T-helper 2 cell treated with Interferon-gamma antibody and Interleukin-4, amounts not matched to agents 5 μg/mL and 100 μg/mL, for 36 hours (primary cell): Measurements from ENCODE around the gene PCED1A.

Experiments used
- DNase-seq: peaks from one replicate; pipeline ENCODE4 v3.0.0; 2021; ENCODE audit warnings: low spot score
- H3K27ac Mint-ChIP-seq: one replicate; pipeline ENCODE4 v1.8.0; 2021; ENCODE audit warnings: mild to moderate bottlenecking, mixed read lengths
- H3K27me3 Mint-ChIP-seq: one replicate; pipeline ENCODE4 v1.8.0; 2021; ENCODE audit warnings: low read depth, mixed read lengths
- H3K36me3 Mint-ChIP-seq: one replicate; pipeline ENCODE4 v1.8.0; 2021; ENCODE audit warnings: low read depth, mixed read lengths
- H3K4me1 Mint-ChIP-seq: one replicate; pipeline ENCODE4 v1.8.0; 2021; ENCODE audit warnings: low read depth, mixed read lengths
- H3K4me3 Mint-ChIP-seq: one replicate; pipeline ENCODE4 v1.8.0; 2022; ENCODE audit warnings: mild to moderate bottlenecking, moderate library complexity, mixed read lengths
- H3K9me3 Mint-ChIP-seq: one replicate; pipeline ENCODE4 v1.8.0; 2021; ENCODE audit warnings: mixed read lengths

The PCED1A gene

DNA sequence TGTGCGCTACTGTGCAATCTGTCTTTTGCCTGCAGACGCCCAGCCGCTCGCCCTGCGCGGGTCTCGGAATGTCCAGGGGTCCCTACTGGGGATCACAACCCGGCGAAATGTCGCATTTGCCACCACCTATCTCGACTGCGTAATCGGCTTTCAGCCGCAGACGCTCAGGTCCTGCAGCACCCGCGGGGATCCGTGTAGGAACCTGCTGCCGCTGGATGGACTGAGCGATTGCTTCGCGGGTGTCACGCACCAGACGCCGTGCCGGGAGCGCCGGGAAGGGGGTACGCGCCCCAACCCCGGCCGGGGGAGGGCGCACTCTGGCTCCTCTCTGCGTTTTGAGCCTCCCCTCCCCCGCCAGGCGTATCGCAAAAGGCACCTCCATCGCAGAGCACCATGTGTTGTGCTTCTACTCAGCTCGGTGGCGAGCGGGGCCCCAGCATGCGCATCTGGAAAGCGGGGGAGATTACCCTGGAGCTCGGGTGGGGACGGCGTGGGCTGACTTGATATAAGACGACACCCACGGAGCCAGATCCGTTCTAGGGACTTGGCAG, 32.1 kb upstream of the PCED1A start:
- Mint-ChIP-seq H3K4me1 (peaks cover 49% of the 10 kb centered on the region), H3K9me3 (no peaks in the 10 kb centered on the region), H3K4me3 (peak overlapping the region; percentile 90), H3K36me3 (peaks cover 19% of the 10 kb centered on the region), H3K27ac (peak overlapping the region; percentile 93), H3K27me3 (no peaks in the 10 kb centered on the region)
- DNase-seq: peak; percentile 77

DNA sequence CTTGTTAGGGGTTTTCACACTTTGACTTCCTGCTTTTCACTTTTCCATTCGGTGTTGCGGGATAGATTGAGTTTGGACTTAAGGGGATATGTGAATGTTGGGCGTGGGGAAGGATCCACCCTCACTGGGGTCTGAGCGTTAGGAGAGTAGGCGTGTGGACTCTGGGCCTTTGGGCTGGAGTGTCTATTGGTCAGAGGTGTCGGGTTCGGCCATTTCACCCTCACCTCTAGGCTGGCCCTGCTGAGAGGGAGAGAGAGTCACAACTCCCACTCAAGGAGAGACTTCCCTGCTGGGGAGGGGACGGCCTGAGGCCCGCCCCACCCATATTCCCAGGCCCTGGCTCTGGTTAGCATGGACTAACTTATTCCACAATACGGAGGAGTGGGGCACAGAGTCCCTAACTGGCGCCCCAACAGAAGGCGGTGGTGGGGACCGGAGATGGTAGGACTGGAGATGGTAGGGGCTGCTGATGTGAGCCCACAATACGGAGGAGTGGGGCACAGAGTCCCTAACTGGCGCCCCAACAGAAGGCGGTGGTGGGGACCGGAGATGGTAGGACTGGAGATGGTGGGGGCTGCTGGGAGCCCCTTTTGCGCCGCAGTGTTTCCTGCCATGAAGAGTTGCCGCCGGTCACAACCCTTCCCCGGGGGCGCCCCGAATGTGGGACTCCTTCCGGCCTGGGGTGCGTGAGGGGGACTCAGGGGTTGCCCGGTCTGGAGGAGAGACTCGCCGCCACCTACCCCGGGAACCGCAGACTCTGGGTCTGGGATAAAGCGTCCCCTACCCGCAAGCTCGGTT, 31.4 kb upstream of the PCED1A start:
- Mint-ChIP-seq H3K27me3 (no peaks in the 10 kb centered on the region), H3K4me3 (peak overlapping the region; percentile 90), H3K36me3 (peaks cover 19% of the 10 kb centered on the region), H3K27ac (peak overlapping the region; percentile 53), H3K4me1 (peaks cover 51% of the 10 kb centered on the region), H3K9me3 (no peaks in the 10 kb centered on the region)
- no peak for DNase-seq

DNA sequence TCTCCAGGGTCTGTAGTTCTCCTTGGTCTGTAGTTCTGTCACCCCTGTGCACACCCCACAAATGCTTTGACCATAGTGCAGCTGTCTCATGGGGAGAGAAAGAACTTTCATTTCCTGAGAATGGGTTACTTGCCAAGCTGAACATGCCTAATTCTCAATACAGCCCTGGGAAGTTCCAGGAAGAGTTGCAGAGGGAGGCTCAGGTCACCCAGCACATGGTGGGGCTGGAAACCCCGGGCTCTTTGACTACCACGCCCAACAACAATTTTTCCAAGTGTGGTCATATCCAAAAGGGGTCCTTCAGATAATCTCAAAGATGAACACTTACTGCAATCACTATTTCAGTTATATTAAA, 30.6 kb upstream of the PCED1A start:
- Mint-ChIP-seq H3K4me3 (peak overlapping the region; percentile 11), H3K4me1 (peaks cover 43% of the 10 kb centered on the region), H3K27ac (no peak overlapping the region), H3K9me3 (no peaks in the 10 kb centered on the region), H3K27me3 (no peaks in the 10 kb centered on the region), H3K36me3 (peaks cover 13% of the 10 kb centered on the region)
- DNase-seq: no peak

DNA sequence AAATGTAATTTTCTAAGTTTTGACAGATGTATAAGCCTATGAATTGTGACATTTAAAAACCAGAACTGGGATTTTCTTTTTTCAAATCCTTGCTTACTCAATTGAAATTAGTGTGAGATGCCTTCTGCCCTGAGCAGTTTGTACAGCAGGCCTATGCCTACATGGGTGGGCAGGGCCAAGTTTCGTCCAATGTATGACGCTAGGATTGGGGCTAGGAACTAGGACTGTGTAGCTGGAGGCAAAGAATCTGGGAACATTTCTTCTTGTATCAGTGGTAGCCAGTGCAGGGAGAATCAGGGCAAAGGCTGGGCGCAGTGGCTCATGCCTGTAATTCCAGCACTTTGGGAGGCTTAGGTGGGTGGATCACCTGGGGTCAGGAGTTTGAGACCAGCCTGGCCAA, 28.9 kb upstream of the PCED1A start:
- no peak for DNase-seq
- Mint-ChIP-seq H3K9me3 (no peaks in the 10 kb centered on the region), H3K27ac (no peak overlapping the region), H3K4me1 (peaks cover 31% of the 10 kb centered on the region), H3K27me3 (no peaks in the 10 kb centered on the region), H3K4me3 (no peak overlapping the region), H3K36me3 (peaks cover 15% of the 10 kb centered on the region)

DNA sequence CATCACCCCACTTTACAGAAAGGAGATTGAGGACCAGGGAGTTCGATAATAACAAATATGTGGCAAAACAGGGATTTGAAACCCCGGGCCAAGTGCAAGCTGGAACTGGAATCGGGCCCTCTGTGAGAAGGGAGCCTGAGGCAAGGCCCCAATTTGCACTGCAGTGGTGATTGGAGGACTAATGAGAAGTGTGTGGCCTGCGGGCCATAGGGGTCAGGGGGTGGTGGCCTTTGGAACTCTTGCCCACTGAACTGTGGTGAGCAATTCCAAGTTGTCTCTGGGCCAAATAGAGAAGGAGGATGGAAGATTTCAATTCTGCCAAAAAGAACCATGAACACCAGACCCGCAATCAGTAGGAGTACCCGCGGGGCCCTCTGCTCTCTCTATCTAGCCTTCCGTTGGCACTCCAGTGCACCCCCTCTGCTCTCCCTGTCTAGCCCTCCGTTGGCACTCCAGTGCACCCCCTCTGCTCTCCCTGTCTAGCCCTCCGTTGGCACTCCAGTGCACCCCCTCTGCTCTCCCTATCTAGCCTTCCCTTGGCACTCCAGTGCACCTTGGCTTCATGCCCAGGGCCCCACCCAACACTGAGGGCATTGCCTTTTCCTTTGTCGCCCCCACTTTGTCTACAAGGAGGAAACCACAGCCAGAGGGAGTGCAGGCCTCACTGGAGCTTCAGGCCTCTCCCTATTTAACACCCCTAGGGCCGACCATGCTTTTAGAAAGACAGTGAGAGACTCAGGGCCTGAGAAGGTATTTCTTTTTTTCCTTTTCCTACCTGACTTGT, 26.8 kb upstream of the PCED1A start:
- H3K36me3 Mint-ChIP-seq: peaks cover 12% of the 10 kb centered on the region
- no peaks in the 10 kb centered on the region for H3K27me3 Mint-ChIP-seq
- DNase-seq: no peak
- H3K27ac Mint-ChIP-seq: no peak overlapping the region
- H3K4me3 Mint-ChIP-seq: no peak overlapping the region
- no peaks in the 10 kb centered on the region for H3K9me3 Mint-ChIP-seq
- peaks cover 24% of the 10 kb centered on the region for H3K4me1 Mint-ChIP-seq

DNA sequence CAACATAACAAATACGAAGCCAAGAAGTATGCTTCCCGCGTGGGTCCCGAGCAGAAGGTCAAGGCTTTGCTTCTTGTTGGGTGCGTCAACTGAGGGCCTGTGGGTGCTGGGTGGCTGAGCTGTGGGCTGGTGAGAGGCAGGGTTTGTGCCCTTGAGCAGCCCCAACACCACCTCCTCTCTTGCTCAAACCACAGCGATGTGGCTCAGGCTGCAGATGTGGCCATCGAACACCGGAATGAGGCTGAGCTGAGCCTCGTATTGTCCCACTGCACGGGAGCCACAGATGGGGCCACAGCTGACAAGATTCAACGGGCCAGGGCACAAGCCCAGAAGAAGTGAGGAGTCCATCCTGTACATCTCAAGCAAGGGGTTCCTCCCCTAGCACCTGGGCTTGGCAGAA, 25.8 kb upstream of the PCED1A start:
- H3K27me3 Mint-ChIP-seq: no peaks in the 10 kb centered on the region
- peaks cover 17% of the 10 kb centered on the region for H3K4me1 Mint-ChIP-seq
- peaks cover 12% of the 10 kb centered on the region for H3K36me3 Mint-ChIP-seq
- no peak overlapping the region for H3K27ac Mint-ChIP-seq
- DNase-seq: no peak
- no peak overlapping the region for H3K4me3 Mint-ChIP-seq
- no peaks in the 10 kb centered on the region for H3K9me3 Mint-ChIP-seq

- no peak overlapping the region for H3K4me3 Mint-ChIP-seq
These were observed 25.2 kb upstream of the PCED1A start for GRCh38 chr20:2865630-2866029.

DNA sequence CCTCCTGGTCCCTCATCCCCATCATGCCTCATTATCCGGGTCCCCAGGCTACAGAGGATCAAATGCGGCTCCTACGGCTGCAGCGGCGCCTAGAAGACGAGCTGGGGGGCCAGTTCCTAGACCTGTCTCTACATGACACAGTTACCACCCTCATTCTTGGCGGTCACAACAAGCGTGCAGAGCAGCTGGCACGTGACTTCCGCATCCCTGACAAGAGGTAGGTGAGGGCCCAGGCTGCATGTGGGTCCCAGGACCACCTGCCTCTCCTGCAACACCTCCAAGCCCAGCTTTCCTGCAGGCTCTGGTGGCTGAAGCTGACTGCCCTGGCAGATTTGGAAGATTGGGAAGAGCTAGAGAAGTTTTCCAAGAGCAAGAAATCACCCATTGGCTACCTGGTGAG, 24.6 kb upstream of the PCED1A start:
- no peak overlapping the region for H3K27ac Mint-ChIP-seq
- no peaks in the 10 kb centered on the region for H3K9me3 Mint-ChIP-seq
- no peak for DNase-seq
- no peaks in the 10 kb centered on the region for H3K27me3 Mint-ChIP-seq
- H3K4me3 Mint-ChIP-seq: no peak overlapping the region
- peaks cover 12% of the 10 kb centered on the region for H3K36me3 Mint-ChIP-seq
- H3K4me1 Mint-ChIP-seq: peaks cover 7% of the 10 kb centered on the region

More at GRCh38 chr20:2865630-2866029, 25.2 kb upstream of the PCED1A start:
- Mint-ChIP-seq H3K36me3 (peaks cover 12% of the 10 kb centered on the region), H3K27ac (peak overlapping the region; percentile 29), H3K4me1 (peaks cover 11% of the 10 kb centered on the region), H3K27me3 (no peaks in the 10 kb centered on the region), H3K9me3 (no peaks in the 10 kb centered on the region)
- no peak for DNase-seq

GRCh38 chr20:2864626-2865025, 24.2 kb upstream of the PCED1A start:
- H3K4me3 Mint-ChIP-seq: no peak overlapping the region
- peaks cover 7% of the 10 kb centered on the region for H3K4me1 Mint-ChIP-seq
- H3K9me3 Mint-ChIP-seq: no peaks in the 10 kb centered on the region
- H3K36me3 Mint-ChIP-seq: peaks cover 12% of the 10 kb centered on the region
- no peak for DNase-seq
- H3K27me3 Mint-ChIP-seq: no peaks in the 10 kb centered on the region
- H3K27ac Mint-ChIP-seq: no peak overlapping the region

DNA sequence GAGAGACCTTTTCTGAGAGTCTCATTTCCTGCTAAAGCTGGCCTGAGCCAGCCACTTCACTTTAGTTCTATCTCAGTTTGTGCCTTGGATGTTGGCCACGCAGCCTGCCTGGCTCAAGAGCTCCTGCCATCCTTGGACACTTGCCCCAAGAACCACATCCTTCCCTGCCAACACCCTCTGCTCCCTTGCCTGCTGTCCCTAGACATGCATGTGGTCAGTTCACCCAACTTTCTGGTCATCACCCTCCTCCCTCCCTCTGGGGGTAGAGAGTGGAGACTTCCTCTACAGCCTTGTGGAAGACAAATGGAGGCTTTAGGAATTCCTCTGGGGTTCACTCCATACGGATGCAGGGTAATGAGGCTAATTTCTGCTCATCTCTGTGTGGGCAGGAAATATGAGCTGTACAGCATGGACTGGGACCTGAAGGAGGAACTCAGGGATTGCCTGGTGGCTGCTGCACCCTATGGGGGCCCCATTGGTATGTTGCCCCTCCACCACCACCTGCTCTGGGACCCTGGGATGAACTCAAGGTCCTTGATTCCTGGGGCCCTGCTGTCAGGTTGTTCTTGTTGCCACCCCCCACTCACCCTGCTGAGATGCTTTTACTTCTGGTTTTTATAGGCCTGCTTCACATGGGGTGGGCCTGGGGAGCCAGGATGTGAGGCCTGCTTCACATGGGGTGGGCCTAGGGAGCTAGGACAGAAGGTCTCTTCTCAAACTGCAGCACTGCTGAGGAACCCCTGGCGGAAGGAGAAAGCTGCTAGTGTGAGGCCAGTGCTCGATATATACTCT, 19.1 kb upstream of the PCED1A start:
- Mint-ChIP-seq H3K4me3 (no peak overlapping the region), H3K9me3 (no peaks in the 10 kb centered on the region), H3K27ac (no peak overlapping the region), H3K27me3 (no peaks in the 10 kb centered on the region), H3K36me3 (peaks cover 2% of the 10 kb centered on the region), H3K4me1 (no peaks in the 10 kb centered on the region)
- no peak for DNase-seq

DNA sequence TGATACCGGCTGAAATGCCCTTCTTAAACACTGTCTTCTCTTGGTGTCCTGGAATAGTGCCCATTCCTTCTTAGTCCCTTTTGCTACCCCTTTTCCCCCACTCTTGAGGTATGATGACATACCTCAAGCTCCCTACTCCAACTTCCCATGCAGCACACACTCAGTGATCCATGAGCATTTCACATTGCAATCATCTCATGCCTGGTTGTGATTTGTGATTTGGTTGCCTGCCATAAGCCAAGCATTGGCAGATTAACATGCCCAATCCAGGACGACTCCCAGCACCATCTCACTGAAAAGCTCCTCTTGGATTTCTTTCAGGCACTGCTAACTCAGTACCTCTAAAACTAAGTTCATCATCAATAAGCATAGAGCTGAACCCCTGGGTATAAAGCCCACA, 18.1 kb upstream of the PCED1A start:
- DNase-seq: no peak
- no peaks in the 10 kb centered on the region for H3K9me3 Mint-ChIP-seq
- no peak overlapping the region for H3K4me3 Mint-ChIP-seq
- peaks cover 2% of the 10 kb centered on the region for H3K36me3 Mint-ChIP-seq
- H3K27me3 Mint-ChIP-seq: no peaks in the 10 kb centered on the region
- H3K4me1 Mint-ChIP-seq: no peaks in the 10 kb centered on the region
- H3K27ac Mint-ChIP-seq: no peak overlapping the region

- no peak overlapping the region for H3K27ac Mint-ChIP-seq
- no peaks in the 10 kb centered on the region for H3K9me3 Mint-ChIP-seq
- no peak overlapping the region for H3K4me3 Mint-ChIP-seq
- peaks cover 13% of the 10 kb centered on the region for H3K4me1 Mint-ChIP-seq
- H3K27me3 Mint-ChIP-seq: no peaks in the 10 kb centered on the region
- peaks cover 4% of the 10 kb centered on the region for H3K36me3 Mint-ChIP-seq
- DNase-seq: no peak
These were observed 10.6 kb upstream of the PCED1A start for GRCh38 chr20:2851086-2851485.

- peaks cover 10% of the 10 kb centered on the region for H3K36me3 Mint-ChIP-seq
- peaks cover 22% of the 10 kb centered on the region for H3K4me1 Mint-ChIP-seq
- no peak for DNase-seq
- H3K27ac Mint-ChIP-seq: no peak overlapping the region
- H3K27me3 Mint-ChIP-seq: no peaks in the 10 kb centered on the region
- H3K4me3 Mint-ChIP-seq: no peak overlapping the region
- H3K9me3 Mint-ChIP-seq: no peaks in the 10 kb centered on the region
These were observed 9.1 kb upstream of the PCED1A start for GRCh38 chr20:2849529-2849928.

GRCh38 chr20:2847802-2848201, 7.3 kb upstream of the PCED1A start:
- Mint-ChIP-seq H3K9me3 (no peaks in the 10 kb centered on the region), H3K27me3 (no peaks in the 10 kb centered on the region), H3K36me3 (peaks cover 16% of the 10 kb centered on the region), H3K4me3 (no peak overlapping the region), H3K27ac (no peak overlapping the region), H3K4me1 (peaks cover 21% of the 10 kb centered on the region)
- DNase-seq: no peak
